K562 (cell line): Measurements from ENCODE around the gene HSPB6. TPM values are rescaled to one million over a fixed set of nuclear protein-coding genes. Genes with fewer than 3 reads are reported as not detected.
A peak's percentile ranks its signal among the peaks of the same experiment; 100 is the strongest.

Source experiments
- ARID3A ChIP-seq: IDR thresholded peaks from 2 replicates; pipeline ENCODE4 v1.6.1; 2012; ENCODE audit warnings: low read depth, low read length, improper control_type of control experiment, borderline replicate concordance
- BCLAF1 ChIP-seq, 2 experiments: fragments of 450-650 bp in 1 of 2; IDR thresholded peaks; 2 replicates each; pipeline ENCODE4 v1.6.1; 2011 to 2017; ENCODE audit warnings: low read depth in 2 of 2, antibody characterized with exemption in 1 of 2, borderline replicate concordance in 1 of 2, low read length in 1 of 2, mild to moderate bottlenecking in 1 of 2, mixed read lengths in 1 of 2; ENCODE audit not compliant: control insufficient read depth in 1 of 2
- CHD4 ChIP-seq: fragments of 200-600 bp; sonication (generic); IDR thresholded peaks from 3 replicates; pipeline ENCODE4 v1.6.1; 2012; ENCODE audit warnings: low read depth, mild to moderate bottlenecking, mixed read lengths, low read length, inconsistent platforms; ENCODE audit not compliant: insufficient read depth, insufficient replicate concordance, poor library complexity, severe bottlenecking
- GATA2 ChIP-seq: sonication (generic); formaldehyde crosslinking; IDR thresholded peaks from 2 replicates; pipeline ENCODE4 v1.4.0; 2020; ENCODE audit warnings: mild to moderate bottlenecking, missing genetic modification reagents
- JUN ChIP-seq, 2 experiments: sonication (generic) in 1 of 2; formaldehyde crosslinking in 1 of 2; IDR thresholded peaks; 2 replicates each; pipeline versions ENCODE4 v1.6.1 to v1.8.0; 2012 to 2022; ENCODE audit warnings: borderline replicate concordance in 2 of 2, mild to moderate bottlenecking in 2 of 2, improper control_type of control experiment in 1 of 2, low read depth in 1 of 2, low read length in 1 of 2, missing genetic modification reagents in 1 of 2
- KLF13 ChIP-seq: fragments of 450-650 bp; IDR thresholded peaks from 2 replicates; pipeline ENCODE4 v1.6.1; 2016; ENCODE audit warnings: missing genetic modification characterization, low read depth, mild to moderate bottlenecking, missing compliant biosample characterization, moderate library complexity, borderline replicate concordance
- NCOA1 ChIP-seq: fragments of 450-650 bp; IDR thresholded peaks from 2 replicates; pipeline ENCODE4 v1.6.1; 2016; ENCODE audit warnings: low read depth
- POLR3A ChIP-seq: IDR thresholded peaks from 2 replicates; pipeline ENCODE4 v1.6.1; 2011; ENCODE audit warnings: borderline replicate concordance, mild to moderate bottlenecking, moderate library complexity; ENCODE audit not compliant: insufficient read length, insufficient read depth; ENCODE audit errors: extremely low read depth
- SIX5 ChIP-seq, 2 experiments: IDR thresholded peaks; 2 replicates each; pipeline ENCODE4 v1.6.1; 2011; ENCODE audit warnings: low read length in 2 of 2, borderline replicate concordance in 1 of 2, low read depth in 1 of 2, mild to moderate bottlenecking in 1 of 2, moderate library complexity in 1 of 2; ENCODE audit not compliant: insufficient read depth in 1 of 2
- SMAD2 ChIP-seq: fragments of 150-350 bp; IDR thresholded peaks from 2 replicates; pipeline ENCODE4 v1.6.1; 2014; ENCODE audit warnings: low read depth, mild to moderate bottlenecking, low read length
- TEAD2 ChIP-seq: fragments of 450-650 bp; IDR thresholded peaks from 2 replicates; pipeline ENCODE4 v1.6.1; 2016; ENCODE audit warnings: missing genetic modification characterization, control low read depth, missing compliant biosample characterization
- ZMIZ1 ChIP-seq, 2 experiments: fragments of 150-350 bp in 1 of 2; IDR thresholded peaks; 2 replicates each; pipeline ENCODE4 v1.6.1; 2012 to 2016; ENCODE audit warnings: low read depth in 2 of 2, low read length in 2 of 2, mild to moderate bottlenecking in 1 of 2, moderate library complexity in 1 of 2
- ZNF277 ChIP-seq: fragments of 250-450 bp; sonication (Bioruptor Pico); IDR thresholded peaks from 2 replicates; pipeline ENCODE4 v1.8.0; 2022; ENCODE audit warnings: inconsistent platforms, mild to moderate bottlenecking, moderate library complexity, borderline replicate concordance
- ZNF57 ChIP-seq: fragments of 450-650 bp; formaldehyde crosslinking; IDR thresholded peaks from 2 replicates; pipeline ENCODE4 v1.4.0; 2020; ENCODE audit warnings: mild to moderate bottlenecking, moderate library complexity
- polyA plus RNA-seq, 8 experiments: library from polyadenylated mRNA; depleted of rRNA in 4 of 8; stranded (reverse) in 5 of 8; unstranded in 3 of 8; fragments of >200 nt; fragmentation: Nextera tagmentation in 2 of 8; fragmentation: Illumina TruSeq in 1 of 8; extraction: Ambion mirVana in 2 of 8; extraction: Trizol in 1 of 8; gene quantifications; 2 replicates each; pipeline versions ENCODE4 v1.2.1 to v1.2.3, GENCODE V29; 2011 to 2014; ENCODE audit warnings: inconsistent platforms in 1 of 8, missing spikeins in 1 of 8
- total RNA-seq, 7 experiments: library from RNA; depleted of rRNA in 6 of 7; stranded (reverse); fragments of >200 nt in 6 of 7; fragmentation: Illumina TruSeq in 2 of 7; extraction: Trizol in 2 of 7; gene quantifications; 2 replicates each; pipeline versions ENCODE4 v1.2.1 to v1.2.3, GENCODE V29; 2011 to 2021; ENCODE audit warnings: low replicate concordance in 1 of 7

Gene HSPB6
- total and polyA plus RNA-seq, 9 of the 15 experiments (the other 6 are each of a cell fraction or from before 2014, with no cell fraction given) = 0.55 TPM; not detected in 8

GRCh38 chr19:35740423-35741202 lies 16.2 kb downstream of the HSPB6 start (continued):
- TF ChIP-seq BCLAF1 (IDR thresholded peaks at IDR 0.05; ENCODE audit: borderline replicate concordance in 1 of 2, control insufficient read depth in 1 of 2, low read depth in 2 of 2, low read length in 1 of 2) = no peak
- TF ChIP-seq ZNF57 (CRISPR knock-in tag) = no peak
- no peak for TF ChIP-seq POLR3A
- no peak for TF ChIP-seq ARID3A
- TF ChIP-seq GATA2 (CRISPR knock-in tag) = 0 out of 2 replicates have a peak, but pooled peaks have one; percentile 46
- no peak for TF ChIP-seq SMAD2
- 0 out of 2 replicates have a peak, but pooled peaks have one; percentile 44 for TF ChIP-seq KLF13 (tag)
- no peak for TF ChIP-seq ZMIZ1 (IDR thresholded peaks at IDR 0.05; ENCODE audit: low read depth in 2 of 2, low read length in 2 of 2)
- no peak for TF ChIP-seq CHD4
- no peak; the same call in 1 of the 2 replicates for TF ChIP-seq JUN (IDR thresholded peaks at IDR 0.05; ENCODE audit: borderline replicate concordance, low read depth, low read length)
- TF ChIP-seq JUN (CRISPR knock-in tag; IDR thresholded peaks at IDR 0.05; ENCODE audit: borderline replicate concordance) = peak; percentile 78; the same call in 1 of the 2 replicates
- TF ChIP-seq TEAD2 (tag) = no peak
- no peak for TF ChIP-seq ZNF277
- no peak for TF ChIP-seq SIX5 (IDR thresholded peaks at IDR 0.05; ENCODE audit: borderline replicate concordance in 1 of 2, insufficient read depth in 1 of 2, low read depth in 1 of 2, low read length in 2 of 2)
- TF ChIP-seq NCOA1 = peak; percentile 72; the same call in 1 of the 2 replicates
